Right lobe of liver (tissue), 6 donors: Measurements from ENCODE around the gene STK11IP. TPM values are rescaled to one million over a fixed set of nuclear protein-coding genes. Genes with fewer than 3 reads are reported as not detected.

Source experiments
- ATAC-seq, 4 donors: fragments of 200-7000 bp; cut with Tn5 transposase; one replicate each; pipeline ENCODE4 v1.9.1; 2020; ENCODE audit warnings: mild to moderate bottlenecking in 4 of 4, moderate library complexity in 4 of 4
- DNase-seq, 3 donors: peaks; one replicate each; pipeline ENCODE4 v3.0.0-alpha.2; 2020
- H3K27ac ChIP-seq, 3 donors: fragments of 200-600 bp; one replicate each; pipeline ENCODE4 v1.8.0; 2022
- H3K27me3 ChIP-seq, 2 donors: fragments of 200-600 bp; one replicate each; pipeline ENCODE4 v1.8.0; 2022
- H3K36me3 ChIP-seq, 4 donors: fragments of 200-600 bp; sonication (generic) in 1 of 4; one replicate each; pipeline versions ENCODE4 v1.5.1 to v1.8.0; 2017 to 2022; ENCODE audit warnings: control low read depth in 1 of 4
- H3K4me1 ChIP-seq, 4 donors: fragments of 200-600 bp; sonication (generic) in 1 of 4; one replicate each; pipeline versions ENCODE4 v1.5.1 to v1.8.0; 2017 to 2022; ENCODE audit warnings: control low read depth in 1 of 4
- H3K4me3 ChIP-seq, 3 donors: fragments of 200-600 bp; one replicate each; pipeline ENCODE4 v1.8.0; 2022
- H3K9me3 ChIP-seq, 4 donors: fragments of 200-600 bp; sonication (generic) in 1 of 4; one replicate each; pipeline versions ENCODE4 v1.5.1 to v1.8.0; 2017 to 2022; ENCODE audit warnings: control low read depth in 1 of 4
- POLR2A ChIP-seq: fragments of 450-650 bp; IDR thresholded peaks from one replicate; pipeline ENCODE4 v1.6.1; 2017; ENCODE audit warnings: antibody characterized with exemption, mild to moderate bottlenecking
- WGBS: methylation state at CpG from one replicate; pipeline ENCODE4 v1.1.6; 2018; ENCODE audit warnings: low coverage, low lambda C conversion rate; ENCODE audit not compliant: insufficient coverage; ENCODE audit errors: missing lambda C conversion rate; 5-methylcytosine and 5-hydroxymethylcytosine counted together
- intact Hi-C, 2 donors: fragments of 100-400 bp; cut with DNase I; formaldehyde crosslinking; loops; one replicate each; pipeline versions ENCODE4 v1.11.2 to v1.14.1; 2022
- total RNA-seq, 6 experiments: library from RNA; depleted of rRNA in 2 of 6; stranded (reverse); fragments of >200 nt in 2 of 6; fragmentation: NEBNext Ultra II Directional in 3 of 6; extraction: Animal tissue kit (Norgen Biotek cat#: 25700) in 3 of 6; gene quantifications; one replicate each; pipeline versions ENCODE4 v1.1.0 to v1.2.4, GENCODE V29; 2016 to 2023
- TF ChIP-seq, protein P1 (sequence below), 4 donors: fragments of 200-600 bp in 3 of 4; fragments of 450-650 bp in 1 of 4; IDR thresholded peaks; one replicate each; pipeline versions ENCODE4 v1.5.1 to v1.8.0; 2016 to 2022; ENCODE audit warnings: antibody characterized with exemption in 4 of 4, mild to moderate bottlenecking in 2 of 4
- donor health status: DM: no; HTN: yes; CAD: no.
- donor health status: DM: no; HTN: no; CAD: no.
- donor health status: DM: no; HTN: no; CAD: no.
- donor health status: DM: no; HTN: yes; CAD: no.
- donor health status: DM: no; HTN: yes; CAD: no.

STK11IP gene
- total RNA-seq, 6 experiments from 2014 or later: 3.6 to 10.8 (median 6.6) TPM

DNA sequence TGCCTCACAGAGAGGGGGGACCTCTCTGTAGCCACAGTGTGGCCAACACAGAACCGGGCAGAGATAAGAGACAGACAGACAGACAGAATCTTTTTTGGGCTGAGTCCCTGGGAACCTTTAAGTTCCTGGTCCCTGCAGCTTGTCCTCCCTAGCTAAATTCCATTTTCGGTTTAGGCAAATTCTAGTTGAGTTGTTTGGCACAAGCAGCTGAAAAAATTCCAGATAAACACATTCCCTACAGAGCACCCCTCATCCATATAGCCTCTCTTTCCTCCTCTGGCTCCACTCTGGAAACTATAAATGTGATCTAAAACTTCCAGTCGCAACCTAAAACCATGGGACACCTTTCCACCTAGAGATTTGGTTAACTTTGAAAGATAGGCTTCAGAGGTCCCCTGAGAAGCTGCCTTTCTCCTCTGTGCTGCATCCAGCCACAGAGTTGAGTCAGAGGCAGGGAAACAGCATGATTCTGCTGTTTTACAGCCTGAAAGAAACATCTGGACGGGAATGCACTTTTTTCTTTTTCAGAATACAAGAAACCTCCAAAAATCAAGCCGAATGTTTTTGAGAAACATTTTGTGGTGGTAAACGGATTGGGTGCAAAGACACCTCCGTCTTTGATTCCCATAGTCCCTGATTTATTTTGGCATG is 60.7 kb downstream of the STK11IP start:
- no peak overlapping the region for H3K27ac ChIP-seq
- intact Hi-C loops: no loop called here
- H3K9me3 ChIP-seq: no peaks in the 10 kb centered on the region
- no peaks in the 10 kb centered on the region for H3K36me3 ChIP-seq
- TF ChIP-seq POLR2A: no peak
- TF ChIP-seq, protein P1, sequence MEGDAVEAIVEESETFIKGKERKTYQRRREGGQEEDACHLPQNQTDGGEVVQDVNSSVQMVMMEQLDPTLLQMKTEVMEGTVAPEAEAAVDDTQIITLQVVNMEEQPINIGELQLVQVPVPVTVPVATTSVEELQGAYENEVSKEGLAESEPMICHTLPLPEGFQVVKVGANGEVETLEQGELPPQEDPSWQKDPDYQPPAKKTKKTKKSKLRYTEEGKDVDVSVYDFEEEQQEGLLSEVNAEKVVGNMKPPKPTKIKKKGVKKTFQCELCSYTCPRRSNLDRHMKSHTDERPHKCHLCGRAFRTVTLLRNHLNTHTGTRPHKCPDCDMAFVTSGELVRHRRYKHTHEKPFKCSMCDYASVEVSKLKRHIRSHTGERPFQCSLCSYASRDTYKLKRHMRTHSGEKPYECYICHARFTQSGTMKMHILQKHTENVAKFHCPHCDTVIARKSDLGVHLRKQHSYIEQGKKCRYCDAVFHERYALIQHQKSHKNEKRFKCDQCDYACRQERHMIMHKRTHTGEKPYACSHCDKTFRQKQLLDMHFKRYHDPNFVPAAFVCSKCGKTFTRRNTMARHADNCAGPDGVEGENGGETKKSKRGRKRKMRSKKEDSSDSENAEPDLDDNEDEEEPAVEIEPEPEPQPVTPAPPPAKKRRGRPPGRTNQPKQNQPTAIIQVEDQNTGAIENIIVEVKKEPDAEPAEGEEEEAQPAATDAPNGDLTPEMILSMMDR (IDR thresholded peaks at IDR 0.05): no peak
- 41% methylated on average over 6 of the region's 7 CpGs for WGBS
- DNase-seq: no peak
- no peaks in the 10 kb centered on the region for H3K4me1 ChIP-seq
- H3K27me3 ChIP-seq: no peaks in the 10 kb centered on the region
- ATAC-seq: no peak
- H3K4me3 ChIP-seq: no peak overlapping the region

DNA sequence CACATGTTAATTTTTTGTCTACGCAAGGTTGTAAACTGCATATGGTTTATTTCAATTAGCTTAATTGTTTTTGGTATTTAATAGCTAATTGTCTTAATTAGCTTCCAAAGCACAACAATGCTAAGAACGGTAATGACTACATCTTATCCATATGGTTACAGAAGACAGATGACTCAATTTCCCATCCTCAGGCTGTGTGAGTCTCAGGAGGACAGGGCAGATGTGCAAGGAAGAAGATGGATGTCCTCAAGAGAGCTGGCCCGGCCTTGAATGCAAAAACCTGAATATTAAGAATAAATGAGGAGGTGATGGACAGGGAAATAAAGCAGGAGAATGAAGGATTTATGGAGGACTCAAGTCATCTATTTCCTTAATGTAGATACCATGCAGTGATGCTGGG is 61.2 kb downstream of the STK11IP start:
- DNase-seq (no peak), ATAC-seq (no peak)
- Histone ChIP-seq H3K36me3 (no peaks in the 10 kb centered on the region), H3K4me1 (no peaks in the 10 kb centered on the region), H3K9me3 (no peaks in the 10 kb centered on the region), H3K4me3 (no peak overlapping the region), H3K27me3 (no peaks in the 10 kb centered on the region), H3K27ac (no peak overlapping the region)
- WGBS: 69% methylated on average over 3 of the region's 3 CpGs
- no peak for TF ChIP-seq POLR2A
- TF ChIP-seq, protein P1 (IDR thresholded peaks at IDR 0.05): no peak
- intact Hi-C loops: no loop called here

DNA sequence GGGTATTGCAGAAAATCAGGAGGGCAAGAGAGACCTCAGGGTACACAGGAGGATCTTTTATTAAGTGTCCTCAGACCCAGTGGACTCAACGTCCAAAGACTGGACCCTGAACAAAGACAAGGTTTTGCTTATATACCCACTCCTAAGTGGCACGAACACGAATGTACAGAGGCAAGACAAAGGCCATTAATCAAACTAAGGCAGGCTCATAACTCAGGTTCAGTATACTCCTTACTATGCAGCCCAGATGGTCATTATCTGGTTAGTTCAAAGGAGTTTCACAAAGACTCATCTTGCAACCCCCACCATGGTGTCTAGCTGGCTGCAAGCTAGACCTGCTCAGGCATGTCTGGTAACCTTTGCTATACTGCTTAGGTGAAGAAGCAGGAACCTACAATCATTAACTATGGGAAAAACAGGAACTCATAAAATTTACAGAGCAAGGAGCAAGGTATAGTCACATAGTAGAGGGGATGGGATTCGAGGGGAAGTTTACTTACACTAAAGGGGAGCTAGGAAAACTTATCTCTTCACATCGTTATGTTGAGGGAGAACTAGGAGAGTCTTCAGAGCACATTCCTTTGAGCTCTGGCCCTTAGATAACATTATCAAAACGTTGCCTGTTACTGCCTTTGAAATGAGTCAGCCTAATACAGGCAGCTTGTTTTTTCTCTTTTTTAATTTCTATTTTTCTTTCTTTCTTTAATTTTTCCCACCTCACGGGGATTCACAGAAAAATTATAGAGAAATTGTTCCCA is 63.7 kb downstream of the STK11IP start:
- no peak for ATAC-seq
- 26% methylated on average over 7 of the region's 7 CpGs for WGBS
- intact Hi-C loops: no loop called here
- Histone ChIP-seq H3K9me3 (no peaks in the 10 kb centered on the region), H3K27me3 (no peaks in the 10 kb centered on the region), H3K27ac (no peak overlapping the region), H3K36me3 (no peaks in the 10 kb centered on the region), H3K4me1 (no peaks in the 10 kb centered on the region), H3K4me3 (no peak overlapping the region)
- TF ChIP-seq, protein P1 (IDR thresholded peaks at IDR 0.05): no peak
- no peak for TF ChIP-seq POLR2A
- no peak for DNase-seq

DNA sequence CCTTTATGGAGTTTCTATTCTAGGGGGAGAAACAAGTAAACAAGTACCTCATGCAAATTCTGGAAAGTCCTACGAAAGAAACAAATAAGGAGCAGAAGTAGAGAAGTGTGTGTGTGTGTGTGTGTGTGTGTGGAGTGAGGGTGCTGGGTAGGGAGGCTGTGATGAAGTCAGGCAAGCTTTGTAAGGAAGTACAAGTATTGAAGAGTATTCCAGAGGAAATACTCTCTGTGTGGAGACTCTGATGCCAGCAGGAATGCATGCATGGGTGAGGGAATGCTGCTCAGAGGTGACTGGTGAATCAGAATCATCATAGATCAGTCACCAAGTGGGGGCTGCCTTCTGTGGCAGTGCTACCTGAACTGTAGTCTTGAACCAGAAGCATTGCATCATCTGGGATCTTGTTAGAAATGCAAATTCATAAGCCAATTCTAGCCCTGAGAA is 64.3 kb downstream of the STK11IP start:
- intact Hi-C loops: no loop called here
- no peaks in the 10 kb centered on the region for H3K36me3 ChIP-seq
- 76% methylated on average over 1 of the region's 1 CpG for WGBS
- H3K4me3 ChIP-seq: no peak overlapping the region
- no peak for TF ChIP-seq POLR2A
- TF ChIP-seq, protein P1 (IDR thresholded peaks at IDR 0.05): no peak
- no peaks in the 10 kb centered on the region for H3K27me3 ChIP-seq
- no peak overlapping the region for H3K27ac ChIP-seq
- no peaks in the 10 kb centered on the region for H3K9me3 ChIP-seq
- ATAC-seq: no peak
- DNase-seq: no peak
- no peaks in the 10 kb centered on the region for H3K4me1 ChIP-seq
